ENCODE results near the gene ZNF766. TPM values are rescaled to one million over a fixed set of nuclear protein-coding genes. Genes with fewer than 3 reads are reported as not detected.
A peak's percentile ranks its signal among the peaks of the same experiment; 100 is the strongest.

Gene ZNF766
- total and polyA plus RNA-seq, 2 of the 8 experiments (the other 6 are each of a cell fraction or from before 2014, with no cell fraction given): 8.3 to 31.9 TPM

- no peak for TF ChIP-seq CHD7 (IDR thresholded peaks at IDR 0.05; ENCODE audit: insufficient replicate concordance, low read length)
- TF ChIP-seq CBX8 (IDR thresholded peaks at IDR 0.05; ENCODE audit: borderline replicate concordance, low read depth, low read length): no peak
- TF ChIP-seq TAF1 (IDR thresholded peaks at IDR 0.05; ENCODE audit: low read depth, low read length): peak; percentile 86
- TF ChIP-seq NRF1 (IDR thresholded peaks at IDR 0.05; ENCODE audit: low read depth, low read length): peak; percentile 42
- TF ChIP-seq MAX (IDR thresholded peaks at IDR 0.05): peak; percentile 62
- TF ChIP-seq POLR2A (IDR thresholded peaks at IDR 0.05; ENCODE audit: control extremely low read depth in 1 of 2, low read depth in 2 of 2, low read length in 2 of 2): peak; percentile 82 to 86
- no peak for TF ChIP-seq BCL11A (IDR thresholded peaks at IDR 0.05; ENCODE audit: low read depth in 2 of 2, low read length in 2 of 2)
These were observed 66.9 kb downstream of the ZNF766 start, which contains the start of gene ZNF610 (continued) for GRCh38 chr19:52336117-52336790.

Data from H1 (cell line).